Mucosa of gallbladder (tissue), 1 donor: ENCODE data around the gene MRPL20. TPM values are rescaled to one million over a fixed set of nuclear protein-coding genes. Genes with fewer than 3 reads are reported as not detected.

Experiments
- DNase-seq: peaks from one replicate; pipeline ENCODE4 v3.0.0-alpha.2; 2020; ENCODE audit warnings: low spot score
- total RNA-seq: library from RNA; stranded (reverse); gene quantifications from one replicate; pipeline ENCODE4 v1.2.1, GENCODE V29; 2021
- donor health status: DM: no; HTN: no; CAD: no.

Gene MRPL20
- total RNA-seq, 1 donor from 2014 or later = 99.2 TPM

- no peak for DNase-seq
Measured at GRCh38 chr1:1364266-1364665, 42.8 kb downstream of the MRPL20 start.

GRCh38 chr1:1361982-1362423 lies 45.1 kb downstream of the MRPL20 start:
- no peak for DNase-seq

- no peak for DNase-seq
Measured at GRCh38 chr1:1361233-1361981, 45.7 kb downstream of the MRPL20 start.

- DNase-seq = peak; percentile 40
Measured at GRCh38 chr1:1360506-1361169, 46.5 kb downstream of the MRPL20 start.

GRCh38 chr1:1359664-1360468 lies 47.2 kb downstream of the MRPL20 start:
- DNase-seq = no peak

GRCh38 chr1:1359308-1359663 lies 47.8 kb downstream of the MRPL20 start:
- no peak for DNase-seq

GRCh38 chr1:1358433-1359271 lies 48.4 kb downstream of the MRPL20 start, which contains the start of gene MXRA8:
Gene MXRA8, minus strand, starts transcription at chr1:1358555. Its CDS starts 51 bp downstream, at chr1:1358504.
- peak; percentile 60 for DNase-seq

GRCh38 chr1:1357871-1358432 lies 49.1 kb downstream of the MRPL20 start:
- no peak for DNase-seq

- DNase-seq = no peak
Measured at GRCh38 chr1:1356796-1357401, 50.2 kb downstream of the MRPL20 start.

GRCh38 chr1:1356166-1356795 lies 50.8 kb downstream of the MRPL20 start:
- no peak for DNase-seq

GRCh38 chr1:1355416-1355815 lies 51.7 kb downstream of the MRPL20 start:
- DNase-seq = no peak

- DNase-seq = no peak
Measured at GRCh38 chr1:1354271-1355247, 52.5 kb downstream of the MRPL20 start.

- DNase-seq = no peak
Measured at GRCh38 chr1:1353389-1354151, 53.5 kb downstream of the MRPL20 start.

GRCh38 chr1:1352786-1353388 lies 54.2 kb downstream of the MRPL20 start:
- no peak for DNase-seq
